CD4-positive, alpha-beta T cell treated with Interleukin-12 subunit alpha and Interleukin-12 subunit beta, for 1 hour (primary cell): Measurements from ENCODE around the gene TIE1.

Experiments
- DNase-seq: peaks from one replicate; pipeline ENCODE4 v3.0.0-alpha.2; 2020

The TIE1 gene

DNA sequence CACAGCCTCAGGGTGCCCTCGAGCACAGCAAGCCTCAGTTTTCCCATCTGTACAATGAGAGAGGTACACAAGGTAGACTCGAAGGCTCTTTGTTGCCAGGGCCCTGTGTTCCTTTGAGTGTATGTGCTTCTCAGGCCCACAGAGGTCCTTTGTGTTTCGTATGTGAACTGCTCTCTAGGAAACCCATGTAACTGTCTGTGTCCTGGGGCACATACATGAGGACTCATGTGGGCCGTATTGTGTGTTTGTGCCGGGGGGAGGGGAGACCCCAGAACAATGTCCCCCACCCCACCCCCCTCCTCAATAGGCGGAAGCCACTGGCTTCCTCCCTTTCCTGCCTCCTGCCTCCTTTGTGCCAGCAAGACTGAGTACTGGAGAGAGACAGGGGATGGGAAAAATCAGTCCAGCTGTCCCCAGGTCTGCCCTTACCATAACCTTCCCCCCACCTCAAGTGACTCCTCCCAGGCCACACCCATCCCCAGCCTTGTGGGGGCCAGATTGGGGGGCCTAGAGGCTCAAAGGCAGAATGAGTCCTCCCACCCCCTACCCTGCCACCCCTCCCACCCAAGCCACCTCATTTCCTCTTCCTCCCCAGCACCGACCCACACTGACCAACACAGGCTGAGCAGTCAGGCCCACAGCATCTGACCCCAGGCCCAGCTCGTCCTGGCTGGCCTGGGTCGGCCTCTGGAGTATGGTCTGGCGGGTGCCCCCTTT lies at the start of gene TIE1:
TSS of gene TIE1 (plus strand) at position 605 of the 717 bp plus-strand sequence. CDS start at position 695, 90 bp downstream.
- DNase-seq = no peak

DNA sequence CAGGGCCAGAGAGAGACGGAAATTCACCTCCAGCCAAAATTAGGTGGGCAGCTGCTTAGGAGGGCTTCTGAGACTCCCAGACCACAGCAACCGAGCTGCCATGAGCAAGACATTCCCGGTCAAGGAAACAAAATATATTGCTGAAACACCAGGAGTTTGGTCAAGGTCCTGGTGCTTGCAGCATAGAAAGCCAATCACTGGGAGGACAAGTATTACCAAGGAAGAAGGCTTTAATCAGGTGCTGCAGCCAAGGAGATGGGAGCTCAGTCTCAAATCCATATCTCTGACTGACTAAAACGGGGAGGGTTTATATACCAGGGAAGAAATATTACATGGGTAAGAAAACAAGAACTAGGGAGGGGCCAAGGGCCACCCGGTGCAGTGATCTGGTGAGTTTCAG lies 49.8 kb upstream of the TIE1 start:
- no peak for DNase-seq

DNA sequence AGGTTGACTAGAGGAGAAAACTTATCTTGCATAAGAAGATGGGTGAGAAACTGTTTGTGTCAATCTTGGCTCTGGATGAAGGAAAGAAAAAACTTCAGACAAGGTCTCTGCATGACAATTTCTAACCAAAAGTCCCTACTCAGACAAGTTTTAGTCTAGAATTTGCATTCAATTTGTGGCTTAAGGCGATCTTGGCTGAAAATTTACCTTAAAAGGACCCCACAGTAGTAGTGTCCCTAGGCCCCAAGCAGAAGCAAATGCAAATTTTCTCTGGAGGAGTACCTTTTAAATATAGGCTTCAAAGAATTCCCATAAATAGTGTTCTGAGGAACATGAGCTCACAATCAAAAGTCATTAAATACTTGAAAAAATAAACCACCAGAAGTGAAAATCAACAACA lies 48.6 kb upstream of the TIE1 start:
- no peak for DNase-seq

DNA sequence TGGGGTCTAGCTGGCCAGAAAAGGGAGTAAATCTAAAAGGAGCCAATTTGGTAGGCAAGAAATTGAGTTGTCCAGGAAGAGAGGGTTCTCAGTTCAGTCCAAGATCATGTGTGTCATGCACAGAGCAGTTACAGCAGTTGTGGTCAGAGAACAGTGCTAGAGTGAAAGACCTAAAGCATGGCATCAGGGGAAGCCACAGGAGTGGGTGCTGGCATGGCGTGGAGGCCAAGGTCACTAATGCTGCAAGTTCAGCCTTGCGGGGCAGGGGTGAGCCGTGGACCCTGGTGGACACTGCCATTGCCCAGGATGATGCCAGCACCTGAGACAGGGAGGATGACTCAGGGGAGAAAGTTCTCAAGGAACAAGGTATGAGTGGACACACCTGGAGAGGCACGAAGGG lies 47.6 kb upstream of the TIE1 start:
- DNase-seq = no peak

DNA sequence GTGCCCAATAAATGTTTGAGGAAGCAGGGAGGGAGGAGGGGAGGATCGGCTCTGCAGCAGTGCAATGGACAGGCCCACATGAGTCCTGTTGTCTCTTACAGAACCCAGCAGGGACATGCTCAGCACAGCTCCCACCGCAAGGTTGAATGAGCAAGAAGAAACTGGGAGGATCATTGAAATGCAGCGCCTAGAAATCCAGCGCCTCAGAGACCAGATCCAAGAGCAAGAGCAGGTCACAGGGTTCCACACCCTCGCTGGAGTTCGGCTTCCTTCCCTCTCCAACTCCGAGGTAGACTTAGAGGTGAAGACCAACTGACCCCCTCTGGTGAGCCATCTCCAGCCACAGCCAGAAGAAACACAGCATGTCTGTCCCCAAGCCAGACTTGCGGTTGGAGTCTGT lies 46.9 kb upstream of the TIE1 start:
- DNase-seq = no peak

DNA sequence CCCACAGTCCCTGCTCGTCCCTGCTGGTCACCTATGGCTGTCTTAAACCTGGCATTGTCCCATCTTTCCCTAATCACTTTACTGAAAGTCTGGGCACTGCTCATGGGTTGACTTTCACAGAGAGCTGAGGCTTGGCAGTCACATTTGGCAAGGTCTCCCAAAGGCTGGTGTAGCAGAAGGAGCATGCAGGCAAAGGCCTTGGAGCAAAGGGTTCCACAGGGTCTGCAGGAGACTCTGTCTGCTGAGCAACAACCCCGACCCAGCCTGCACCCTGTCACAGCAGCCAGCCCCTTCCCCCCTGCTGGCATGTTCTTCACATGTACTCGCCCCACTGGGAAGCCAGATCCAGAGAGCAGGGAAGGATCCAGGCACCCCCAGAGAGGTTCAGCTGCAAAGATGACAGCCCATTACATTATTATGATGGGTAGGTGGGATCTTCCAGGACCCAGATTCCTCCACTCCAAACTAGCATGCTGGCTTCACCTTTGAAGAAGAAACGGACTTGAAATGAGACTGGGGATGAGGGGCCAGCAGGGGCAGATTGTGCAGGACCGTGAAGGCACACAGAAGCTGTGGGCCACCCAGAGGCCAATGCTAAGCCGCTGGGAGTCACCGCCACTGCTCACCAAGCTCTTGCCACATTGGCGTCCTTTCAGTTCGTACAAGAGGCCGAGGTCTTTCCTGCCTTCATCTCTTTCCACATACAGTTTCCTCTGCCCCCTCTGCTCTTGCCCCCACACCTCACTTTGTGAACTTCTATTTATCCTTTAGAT lies 45.2 kb upstream of the TIE1 start:
- DNase-seq = no peak

DNA sequence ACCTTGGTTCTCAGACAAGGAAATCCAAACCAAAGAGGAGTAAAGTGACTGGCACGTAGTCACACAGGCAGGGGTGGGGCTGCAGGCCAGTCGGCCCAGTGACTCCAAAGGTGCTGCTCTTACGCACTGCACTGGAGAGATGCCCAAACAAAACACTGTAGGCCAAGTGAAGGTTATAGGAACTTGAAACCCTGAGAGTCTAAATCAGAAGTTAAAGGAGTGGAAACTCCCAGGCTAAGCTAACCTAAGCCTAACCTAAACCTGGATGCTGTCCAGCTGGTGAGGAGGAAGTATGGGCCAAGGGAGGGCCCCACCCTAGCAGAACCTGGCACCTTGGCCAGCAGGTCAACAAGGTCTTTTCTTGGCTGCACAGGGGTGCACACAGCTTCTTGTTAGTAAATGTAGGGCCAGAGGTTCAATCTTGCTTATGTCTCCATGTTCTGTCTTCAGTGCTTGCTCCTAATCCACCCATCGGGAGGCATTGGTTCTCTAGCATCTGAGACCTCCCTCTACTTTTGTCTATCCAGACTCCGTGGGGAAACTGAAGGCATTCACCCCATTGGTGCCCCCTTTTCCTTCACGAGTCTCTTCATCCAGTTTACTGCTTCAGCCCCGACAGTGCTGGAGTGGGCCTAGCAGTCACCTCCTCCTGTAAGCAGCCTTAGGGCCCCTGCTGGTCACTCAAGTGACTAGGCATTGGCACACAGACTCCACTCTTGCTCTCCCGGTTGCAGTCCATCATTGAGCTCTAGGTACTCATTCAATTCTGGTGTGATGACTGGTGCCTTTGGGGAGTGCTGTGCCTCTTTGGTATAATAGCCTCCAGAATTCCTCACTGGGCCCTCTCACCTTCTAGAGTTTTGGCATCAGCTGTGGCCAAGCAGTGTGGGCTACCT lies 43.9 kb upstream of the TIE1 start:
- no peak for DNase-seq

DNA sequence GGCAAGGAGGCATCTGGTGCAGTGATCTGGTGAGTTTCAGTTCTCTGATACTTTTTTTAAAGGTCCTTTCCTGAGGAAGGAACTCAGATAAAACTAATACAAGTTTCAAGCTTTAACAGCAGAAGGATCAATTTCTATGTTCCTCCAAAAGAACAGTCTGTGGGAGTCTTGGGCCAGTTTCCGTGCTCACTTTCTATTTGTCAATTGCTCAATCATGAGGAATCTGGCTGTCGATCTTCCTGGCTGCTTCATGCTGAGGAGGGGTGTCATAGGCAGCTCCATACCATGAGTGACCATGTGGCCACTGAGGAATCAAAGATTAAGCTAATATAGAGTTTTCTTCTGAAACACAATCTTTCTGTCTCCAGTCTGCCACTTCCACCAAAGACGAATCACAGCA lies 42.4 kb upstream of the TIE1 start:
- DNase-seq = no peak

DNA sequence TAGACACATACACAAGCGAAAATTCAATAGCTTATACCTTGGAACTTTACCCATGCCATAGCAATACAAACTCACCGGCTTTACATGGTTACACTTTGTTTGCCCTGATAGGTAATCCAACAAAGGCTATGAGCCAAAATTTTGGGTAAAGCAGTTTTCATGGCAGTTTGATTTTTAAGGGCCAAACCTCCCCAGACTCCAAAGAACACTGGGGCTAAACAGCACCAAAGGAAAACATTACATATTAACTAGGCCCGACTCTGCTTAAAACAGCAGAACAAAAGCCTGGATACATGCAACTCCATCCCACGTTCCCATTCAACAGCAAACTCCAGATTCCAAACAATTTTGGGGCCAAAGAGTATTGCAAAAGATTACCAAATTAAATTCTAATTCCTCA lies 35.4 kb upstream of the TIE1 start:
- no peak for DNase-seq

DNA sequence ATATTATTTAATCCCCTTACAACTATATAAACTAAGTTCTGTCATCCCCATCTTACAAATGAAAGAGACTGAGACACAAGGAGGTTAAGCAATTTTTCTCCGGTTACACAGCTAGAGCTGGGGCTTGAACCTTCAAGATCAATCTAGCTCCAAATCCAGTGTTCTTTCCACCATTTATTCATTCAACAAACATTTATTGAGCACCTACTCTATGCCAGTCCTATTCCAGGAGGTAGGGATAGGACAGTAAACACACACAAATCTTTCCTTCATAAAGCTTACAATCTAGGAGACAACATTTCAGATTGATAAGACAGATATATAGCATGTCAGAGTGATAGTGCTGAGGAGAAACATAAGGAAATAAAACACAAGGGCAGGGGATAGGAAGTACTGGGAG lies 33.9 kb upstream of the TIE1 start:
- no peak for DNase-seq

DNA sequence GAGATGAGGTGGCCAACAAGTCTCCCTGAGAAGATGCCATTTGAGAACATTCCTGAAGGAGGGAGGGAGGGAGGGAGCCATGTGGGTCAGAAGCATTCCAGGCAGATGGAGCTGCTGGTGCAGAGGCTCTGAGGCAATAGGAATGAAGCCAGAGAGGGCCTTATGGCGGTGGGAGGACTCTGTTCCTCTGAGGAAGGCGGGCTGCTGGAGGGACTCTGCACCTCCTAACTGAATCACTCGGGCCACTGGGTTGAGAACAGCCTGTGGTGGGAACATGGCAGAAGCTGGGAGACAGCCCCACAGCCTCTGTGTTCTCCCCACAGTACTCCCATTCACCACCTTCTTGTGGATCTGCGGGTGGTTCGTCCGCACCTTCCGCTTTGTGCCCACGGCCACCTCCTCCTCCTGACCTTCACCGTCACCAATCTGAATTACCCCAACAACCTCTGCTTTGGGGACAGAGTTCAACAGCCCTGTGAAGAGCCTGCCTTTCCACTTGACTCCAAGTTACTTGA lies 33.4 kb upstream of the TIE1 start:
- no peak for DNase-seq

DNA sequence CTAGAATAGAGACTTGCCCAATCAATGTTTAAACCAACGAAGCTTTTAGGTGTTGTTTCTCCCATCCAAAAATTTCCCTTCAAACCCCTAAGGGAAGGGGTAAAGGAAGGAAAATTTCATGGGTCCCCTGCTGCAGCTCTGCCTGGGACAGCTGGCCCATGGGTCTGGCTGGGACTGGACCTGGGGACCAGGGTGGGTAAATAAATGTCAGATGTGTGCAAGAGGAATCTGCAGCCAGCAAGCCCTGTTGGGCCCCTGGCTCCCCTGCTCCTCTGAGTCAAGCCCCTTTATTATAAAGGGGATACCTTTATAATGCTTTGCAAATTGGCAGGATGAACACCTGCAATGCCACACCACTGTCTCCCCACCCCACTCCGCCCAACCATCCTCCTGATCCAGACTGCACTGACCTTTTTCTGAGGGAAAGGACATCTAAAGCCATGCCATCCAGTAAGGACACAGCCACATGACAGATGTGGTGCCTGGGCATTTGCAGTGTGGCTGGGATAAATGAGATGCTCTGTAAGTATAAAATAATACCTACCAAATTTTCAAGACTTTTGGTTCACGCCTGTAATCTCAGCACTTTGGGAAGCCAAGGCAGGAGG lies 32.9 kb upstream of the TIE1 start:
- no peak for DNase-seq

DNA sequence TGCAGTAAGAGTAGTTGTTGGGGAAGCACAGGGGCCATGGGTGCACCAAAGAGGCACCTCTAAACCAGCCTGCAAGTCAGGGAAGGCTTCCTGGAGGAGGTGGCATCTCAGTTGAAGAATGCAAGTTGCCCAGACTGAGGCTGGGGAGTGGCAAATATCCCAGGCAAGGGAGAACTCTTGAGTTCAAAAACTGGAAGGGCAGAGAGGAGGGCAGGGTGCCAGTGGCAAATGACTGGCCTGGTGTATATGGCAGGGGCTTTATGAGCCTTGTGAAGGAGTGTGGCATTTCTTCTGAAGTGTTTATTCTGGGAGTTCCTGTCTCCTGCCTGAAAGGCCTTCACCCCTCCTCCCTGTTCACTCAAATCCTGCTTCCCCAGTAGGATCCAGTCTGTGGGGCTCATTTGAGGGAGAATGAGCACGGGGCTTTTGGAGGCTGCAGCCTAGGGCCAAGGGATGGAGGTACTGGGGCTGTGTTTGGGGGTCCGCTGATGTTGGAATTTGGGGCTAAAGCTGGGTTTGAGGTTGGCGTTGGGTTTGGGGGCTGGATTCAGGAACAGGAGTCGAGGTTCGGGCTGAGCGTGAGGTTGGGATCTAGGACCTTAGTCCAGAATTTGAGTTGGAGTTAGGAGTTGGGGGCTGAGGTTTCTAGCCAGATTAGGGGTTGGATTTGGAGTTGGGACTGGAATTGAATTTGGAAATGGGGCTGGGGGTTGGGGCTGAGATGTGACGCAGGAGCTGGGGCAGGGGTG lies 31.0 kb upstream of the TIE1 start, which contains the start of gene TMEM125:
TSS of gene TMEM125 (plus strand) at position 357 of the 749 bp plus-strand sequence. CDS start 2,740 bp downstream, outside the sequence.
- DNase-seq = no peak

DNA sequence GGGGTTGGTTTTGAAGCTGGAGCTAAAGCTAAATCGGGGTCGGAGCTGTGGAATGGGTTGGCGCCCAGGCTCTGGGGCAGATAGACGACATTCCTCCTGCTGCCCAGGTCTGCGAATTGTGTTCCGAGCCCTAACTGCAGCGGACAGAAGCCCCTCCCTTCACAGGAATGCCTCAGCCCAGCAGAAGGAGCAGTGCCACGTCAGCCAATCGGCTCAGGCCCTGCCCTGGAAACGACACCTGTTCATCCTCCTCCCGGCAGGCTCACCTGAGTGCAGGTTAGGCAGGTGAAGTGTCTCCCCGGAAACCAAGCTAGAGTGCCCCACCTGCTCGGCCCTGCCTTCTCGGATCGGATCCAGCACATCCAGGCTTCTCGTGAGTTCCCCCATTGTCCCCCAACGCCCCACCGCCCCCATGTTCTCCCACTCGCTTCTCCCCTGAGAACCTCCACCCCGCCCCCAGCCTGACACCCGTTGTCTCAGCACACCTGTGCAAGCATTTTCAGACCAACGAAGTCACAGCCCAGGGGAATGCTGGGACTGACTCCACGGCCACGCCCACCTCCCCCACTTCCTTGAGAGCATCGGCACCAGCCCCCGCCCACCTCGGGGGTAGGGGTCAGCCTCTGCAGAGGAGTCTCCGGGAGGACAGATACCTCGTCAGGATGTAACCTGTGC lies 30.2 kb upstream of the TIE1 start:
- no peak for DNase-seq

DNA sequence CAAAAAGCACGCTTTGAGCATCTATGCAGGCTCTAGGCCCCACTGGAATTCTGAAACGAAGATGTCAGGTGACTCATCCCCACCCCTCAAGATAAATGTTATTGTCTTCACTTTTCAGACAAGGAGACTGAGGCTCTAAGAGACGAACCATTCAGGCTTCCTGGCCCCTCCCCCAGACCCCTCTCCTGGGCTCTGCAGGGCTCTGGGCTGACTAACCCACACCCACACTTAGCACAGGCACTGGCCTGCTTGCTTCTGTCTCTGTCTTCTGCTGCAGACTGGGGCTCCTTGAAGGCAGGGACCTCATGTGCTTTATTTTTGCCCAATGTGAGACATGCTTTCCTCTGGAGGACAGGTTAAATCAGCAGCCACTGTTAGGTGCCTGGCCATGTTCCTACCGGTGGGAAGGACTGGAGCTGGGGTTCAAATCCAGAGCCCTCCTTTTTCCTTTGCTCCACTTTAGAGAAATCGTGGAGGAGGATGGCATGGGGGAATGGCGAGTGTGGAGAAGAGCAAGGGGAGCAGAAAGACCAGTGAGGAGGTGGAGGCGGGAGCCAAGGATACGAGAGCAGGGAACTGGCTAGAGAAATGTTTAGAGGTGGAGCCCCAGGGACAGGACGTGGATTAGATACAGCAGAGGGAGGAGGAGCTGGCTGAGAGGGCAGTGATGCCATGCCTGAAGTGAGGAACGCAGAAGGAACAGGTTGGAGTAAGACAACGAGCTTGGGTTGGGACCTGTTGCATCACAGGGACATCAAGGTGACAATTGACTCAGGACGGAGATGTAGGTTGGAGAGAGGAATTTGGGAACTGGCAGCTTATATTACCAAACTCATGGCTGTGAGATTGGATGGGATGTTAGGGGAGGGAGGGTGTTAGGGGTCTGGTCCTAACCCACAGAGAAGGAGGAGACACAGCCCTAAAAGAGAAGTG lies 29.3 kb upstream of the TIE1 start:
- no peak for DNase-seq

DNA sequence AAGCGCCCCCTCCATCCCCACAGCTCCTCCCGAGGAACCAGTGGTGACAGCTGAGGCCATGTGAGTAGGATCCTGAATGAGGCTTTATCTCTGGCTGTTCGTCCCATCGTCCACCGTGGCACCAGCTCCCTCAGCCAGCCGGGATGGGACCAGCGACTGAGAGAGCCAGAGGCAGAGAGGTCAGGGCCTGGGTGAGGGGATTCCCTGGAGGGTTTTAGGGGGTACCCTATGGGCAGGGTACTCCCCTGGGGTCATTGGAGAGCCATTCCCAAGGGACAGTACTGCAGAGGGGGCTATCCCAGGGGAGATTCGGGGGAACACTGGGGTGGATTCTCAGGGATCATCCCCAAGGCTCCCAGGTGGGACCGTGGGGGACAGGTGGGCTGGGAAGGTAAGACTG lies 28.6 kb upstream of the TIE1 start:
- no peak for DNase-seq

DNA sequence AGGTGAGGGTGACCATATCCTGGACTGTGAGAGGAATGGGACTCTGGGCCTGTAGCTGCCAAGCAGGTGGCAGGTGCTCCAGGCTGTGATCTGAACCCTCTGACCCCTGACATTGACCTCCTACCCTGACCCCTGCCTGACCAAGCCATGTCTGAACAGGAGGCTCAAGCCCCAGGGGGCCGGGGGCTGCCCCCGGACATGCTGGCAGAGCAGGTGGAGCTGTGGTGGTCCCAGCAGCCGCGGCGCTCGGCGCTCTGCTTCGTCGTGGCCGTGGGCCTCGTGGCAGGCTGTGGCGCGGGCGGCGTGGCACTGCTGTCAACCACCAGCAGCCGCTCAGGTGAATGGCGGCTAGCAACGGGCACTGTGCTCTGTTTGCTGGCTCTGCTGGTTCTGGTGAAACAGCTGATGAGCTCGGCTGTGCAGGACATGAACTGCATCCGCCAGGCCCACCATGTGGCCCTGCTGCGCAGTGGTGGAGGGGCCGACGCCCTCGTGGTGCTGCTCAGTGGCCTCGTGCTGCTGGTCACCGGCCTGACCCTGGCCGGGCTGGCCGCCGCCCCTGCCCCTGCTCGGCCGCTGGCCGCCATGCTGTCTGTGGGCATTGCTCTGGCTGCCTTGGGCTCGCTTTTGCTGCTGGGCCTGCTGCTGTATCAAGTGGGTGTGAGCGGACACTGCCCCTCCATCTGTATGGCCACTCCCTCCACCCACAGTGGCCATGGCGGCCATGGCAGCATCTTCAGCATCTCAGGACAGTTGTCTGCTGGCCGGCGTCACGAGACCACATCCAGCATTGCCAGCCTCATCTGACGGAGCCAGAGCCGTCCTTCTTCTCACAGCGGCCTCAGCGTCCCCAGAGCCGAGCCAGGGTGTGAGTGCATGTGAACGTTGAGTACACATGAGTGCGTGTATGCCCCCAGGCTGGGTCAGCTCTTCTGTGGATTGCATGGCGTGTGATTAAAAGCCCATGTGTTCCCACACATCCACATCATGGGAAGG lies 27.9 kb upstream of the TIE1 start:
- no peak for DNase-seq

DNA sequence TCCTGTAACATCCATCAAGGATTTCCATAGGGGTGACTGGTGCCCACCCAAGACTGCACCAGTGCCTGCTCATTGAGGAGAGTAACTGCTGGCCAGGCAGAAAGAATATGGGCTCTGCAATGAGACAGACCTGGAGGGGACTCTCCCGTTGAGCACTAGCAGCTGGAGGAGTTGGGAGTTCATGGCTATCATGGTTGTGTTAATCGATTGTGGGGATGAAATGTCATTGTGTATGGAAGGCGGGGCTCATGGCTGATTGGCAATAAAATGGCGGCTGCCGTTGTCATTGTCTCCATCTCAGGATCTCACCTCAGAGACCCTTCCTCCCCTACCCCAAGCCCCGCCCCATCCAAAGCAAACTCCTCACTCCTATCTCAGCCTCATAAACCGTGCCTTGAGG lies 27.1 kb upstream of the TIE1 start:
- DNase-seq = no peak
